Liver (tissue), 9 donors: ENCODE data around the gene ASB13. TPM values are rescaled to one million over a fixed set of nuclear protein-coding genes. Genes with fewer than 3 reads are reported as not detected.

Source experiments
- DNase-seq: peaks from one replicate; pipeline ENCODE4 v3.0.0-alpha.2; 2017; ENCODE audit warnings: low spot score
- H3K27ac ChIP-seq, 2 donors: one replicate each; pipeline ENCODE4 v1.7.0; 2013; ENCODE audit warnings: inconsistent platforms in 2 of 2, low read length in 2 of 2, control low read depth in 1 of 2, low read depth in 1 of 2, mild to moderate bottlenecking in 1 of 2
- H3K27me3 ChIP-seq, 4 donors: one replicate each; pipeline versions ENCODE4 v1.6.1 to v1.7.0; 2013; ENCODE audit warnings: low read length in 3 of 4, inconsistent platforms in 1 of 4, mild to moderate bottlenecking in 1 of 4, moderate library complexity in 1 of 4; ENCODE audit not compliant: control insufficient read depth in 4 of 4, insufficient read depth in 4 of 4
- H3K36me3 ChIP-seq, 4 donors: one replicate each; pipeline versions ENCODE4 v1.6.1 to v1.7.0; 2013; ENCODE audit warnings: low read length in 3 of 4, mild to moderate bottlenecking in 3 of 4, low read depth in 1 of 4, moderate library complexity in 1 of 4; ENCODE audit not compliant: control insufficient read depth in 4 of 4, insufficient read depth in 3 of 4
- H3K4me1 ChIP-seq, 4 donors: one replicate each; pipeline versions ENCODE4 v1.6.1 to v1.7.0; 2013; ENCODE audit warnings: low read length in 3 of 4, mild to moderate bottlenecking in 3 of 4, moderate library complexity in 1 of 4; ENCODE audit not compliant: control insufficient read depth in 4 of 4, insufficient read depth in 4 of 4
- H3K4me3 ChIP-seq, 3 donors: one replicate each; pipeline versions ENCODE4 v1.6.1 to v1.7.0; 2013; ENCODE audit warnings: low read length in 3 of 3, control low read depth in 1 of 3, low read depth in 1 of 3, mild to moderate bottlenecking in 1 of 3
- H3K9ac ChIP-seq, 2 donors: one replicate each; pipeline ENCODE4 v1.7.0; 2013; ENCODE audit warnings: low read length in 2 of 2, mild to moderate bottlenecking in 2 of 2, moderate library complexity in 2 of 2, control low read depth in 1 of 2, low read depth in 1 of 2
- H3K9me3 ChIP-seq, 4 donors: one replicate each; pipeline versions ENCODE4 v1.6.1 to v1.7.0; 2013; ENCODE audit warnings: low read length in 3 of 4; ENCODE audit not compliant: control insufficient read depth in 4 of 4
- EGR1 ChIP-seq, 2 donors: IDR thresholded peaks; 2 replicates each; pipeline ENCODE4 v1.6.1; 2016 to 2018; ENCODE audit warnings: antibody characterized with exemption in 2 of 2, low read depth in 2 of 2
- FOXA1 ChIP-seq: IDR thresholded peaks from 2 replicates; pipeline ENCODE4 v1.6.1; 2016; ENCODE audit warnings: antibody characterized with exemption
- FOXA2 ChIP-seq: IDR thresholded peaks from 2 replicates; pipeline ENCODE4 v1.6.1; 2016; ENCODE audit warnings: antibody characterized with exemption
- GABPA ChIP-seq, 2 donors: IDR thresholded peaks in 1 of 2; conservative IDR thresholded peaks in 1 of 2; 2 replicates each; pipeline ENCODE4 v1.6.1; 2016; ENCODE audit warnings: antibody characterized with exemption in 2 of 2, mild to moderate bottlenecking in 1 of 2, moderate library complexity in 1 of 2
- HNF4A ChIP-seq, 2 donors: conservative IDR thresholded peaks; 2 replicates each; pipeline ENCODE4 v1.6.1; 2016; ENCODE audit warnings: antibody characterized with exemption in 2 of 2, mild to moderate bottlenecking in 2 of 2
- JUND ChIP-seq, 2 donors: IDR thresholded peaks; 2 replicates each; pipeline ENCODE4 v1.6.1; 2016; ENCODE audit warnings: antibody characterized with exemption in 2 of 2
- NR2F2 ChIP-seq: IDR thresholded peaks from 2 replicates; pipeline ENCODE4 v1.6.1; 2016; ENCODE audit warnings: antibody characterized with exemption
- RAD21 ChIP-seq, 2 donors: IDR thresholded peaks; 2 replicates each; pipeline ENCODE4 v1.6.1; 2016; ENCODE audit warnings: antibody characterized with exemption in 2 of 2, mild to moderate bottlenecking in 2 of 2
- RXRA ChIP-seq, 2 donors: IDR thresholded peaks; 2 replicates each; pipeline ENCODE4 v1.6.1; 2017 to 2018; ENCODE audit warnings: antibody characterized with exemption in 2 of 2, mild to moderate bottlenecking in 1 of 2
- SP1 ChIP-seq: IDR thresholded peaks from 2 replicates; pipeline ENCODE4 v1.6.1; 2018; ENCODE audit warnings: antibody characterized with exemption, mild to moderate bottlenecking
- TAF1 ChIP-seq: conservative IDR thresholded peaks from 2 replicates; pipeline ENCODE4 v1.6.1; 2016; ENCODE audit warnings: antibody characterized with exemption, mild to moderate bottlenecking
- YY1 ChIP-seq: IDR thresholded peaks from 2 replicates; pipeline ENCODE4 v1.6.1; 2016; ENCODE audit warnings: antibody characterized with exemption, mild to moderate bottlenecking
- WGBS: extraction: QIAGEN DNeasy Blood & Tissue Kit; methylation state at CpG from one replicate; pipeline ENCODE4 v1.1.7; 2013; 5-methylcytosine and 5-hydroxymethylcytosine counted together
- polyA plus RNA-seq, 2 donors: library from polyadenylated mRNA; stranded (reverse) in 1 of 2; unstranded in 1 of 2; fragments of 200-250 nt in 1 of 2; fragments of >200 nt in 1 of 2; fragmentation: Nextera tagmentation in 1 of 2; extraction: Ambion mirVana in 1 of 2; gene quantifications; one replicate each; pipeline versions ENCODE4 v1.2.1 to v1.2.3, GENCODE V29; 2013 to 2015
- total RNA-seq, 2 donors: library from RNA; depleted of rRNA; stranded (reverse); fragments of >200 nt; gene quantifications; one replicate each; pipeline ENCODE4 v1.2.3, GENCODE V29; 2014
- TF ChIP-seq, protein P1 (sequence below): IDR thresholded peaks from 2 replicates; pipeline ENCODE4 v1.6.1; 2016; ENCODE audit warnings: antibody characterized with exemption
- TF ChIP-seq, protein P2 (sequence below): fragments of 150-350 bp; IDR thresholded peaks from 2 replicates; pipeline ENCODE4 v1.5.1; 2017; ENCODE audit warnings: improper control_type of control experiment, low read depth, low read length; ENCODE audit not compliant: missing input control
- TF ChIP-seq, protein P3 (sequence below): IDR thresholded peaks from 2 replicates; pipeline ENCODE4 v1.6.1; 2016; ENCODE audit warnings: antibody characterized with exemption
- TF ChIP-seq, protein P4 (sequence below): IDR thresholded peaks from 2 replicates; pipeline ENCODE4 v1.6.1; 2016; ENCODE audit warnings: antibody characterized with exemption, mild to moderate bottlenecking
- donor health status: healthy.
- donor health status: healthy.
- donor health status: healthy.
- donor health status: healthy.
- donor health status: healthy.

The ASB13 gene
- total and polyA plus RNA-seq, 4 donors, result 8.5 to 48.3 (median 42.5) TPM

DNA sequence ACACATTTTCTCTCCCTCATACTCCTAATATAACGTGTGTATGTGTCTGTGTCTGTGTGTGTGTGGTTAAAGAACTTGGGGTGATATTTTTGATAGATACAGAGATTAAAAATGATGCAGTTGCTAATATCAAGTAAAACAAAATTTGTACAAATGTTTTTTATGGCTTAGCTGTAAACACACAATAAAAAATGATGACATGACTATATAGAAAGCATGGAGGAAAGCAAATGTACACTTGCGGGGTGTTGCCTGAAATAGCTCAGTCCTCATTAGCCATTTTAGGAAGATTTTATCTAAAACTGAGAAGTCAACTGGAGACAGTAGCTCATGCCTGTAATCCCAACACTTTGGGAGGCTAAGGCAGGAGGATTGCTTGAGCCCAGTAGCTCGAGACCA, 12.6 kb upstream of the ASB13 start:
- TF ChIP-seq NR2F2, result no peak
- TF ChIP-seq RAD21 (IDR thresholded peaks at IDR 0.05), result no peak
- TF ChIP-seq JUND (IDR thresholded peaks at IDR 0.05), result no peak
- TF ChIP-seq SP1, result no peak
- TF ChIP-seq GABPA (IDR thresholded peaks at IDR 0.05 in 1 of 2, conservative IDR thresholded peaks at IDR 0.05 in 1 of 2), result no peak
- TF ChIP-seq FOXA1, result no peak
- Histone ChIP-seq H3K27ac (no peak overlapping the region), H3K4me3 (no peak overlapping the region), H3K36me3 (no peaks in the 10 kb centered on the region), H3K4me1 (peaks cover 0 to 2% (median 2%) of the 10 kb centered on the region in 4 donors), H3K9ac (no peak overlapping the region), H3K27me3 (no peaks in the 10 kb centered on the region), H3K9me3 (peaks cover 0 to 2% (median 0%) of the 10 kb centered on the region in 4 donors)
- DNase-seq, result no peak
- 85% methylated on average over 3 of the region's 3 CpGs for WGBS

DNA sequence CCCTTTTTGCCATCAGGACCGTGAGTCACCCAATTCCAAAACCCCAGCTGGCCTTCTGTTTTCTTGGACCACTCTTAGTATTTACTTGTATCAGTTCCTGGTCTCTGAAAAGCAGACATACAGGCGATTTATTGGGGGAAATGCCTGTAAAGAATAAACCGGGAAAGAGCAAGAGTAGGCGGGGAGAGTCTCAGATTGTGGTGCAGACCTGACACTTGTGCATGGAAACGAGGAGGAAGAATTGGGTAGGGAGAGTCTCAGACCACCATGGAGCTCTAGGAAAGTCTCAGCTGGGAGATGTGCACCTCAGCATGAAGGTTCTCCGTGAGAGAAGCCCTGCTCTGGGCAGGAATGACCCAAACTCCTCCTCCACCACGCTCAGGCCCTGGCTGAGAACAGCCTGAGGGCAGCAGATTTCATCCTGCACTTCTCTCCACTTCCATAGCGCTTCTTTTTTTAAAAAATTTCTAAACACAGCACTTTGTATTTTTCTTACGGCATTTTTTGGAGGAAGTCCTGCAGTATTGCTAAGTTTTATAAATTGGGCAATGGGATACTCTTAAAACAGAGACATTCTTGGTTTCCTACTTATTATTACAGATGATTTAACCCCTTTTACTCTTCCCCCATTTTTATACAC, 12.1 kb upstream of the ASB13 start:
- WGBS, result 85% methylated on average over 9 of the region's 9 CpGs
- peaks cover 0 to 2% (median 0%) of the 10 kb centered on the region in 4 donors for H3K9me3 ChIP-seq
- H3K9ac ChIP-seq, result no peak overlapping the region
- DNase-seq, result no peak
- no peak overlapping the region for H3K4me3 ChIP-seq
- H3K4me1 ChIP-seq, result no peaks in the 10 kb centered on the region
- no peaks in the 10 kb centered on the region for H3K27me3 ChIP-seq
- no peaks in the 10 kb centered on the region for H3K36me3 ChIP-seq
- H3K27ac ChIP-seq, result no peak overlapping the region
- no peak for TF ChIP-seq FOXA2
- no peak for TF ChIP-seq JUND (IDR thresholded peaks at IDR 0.05)
- no peak for TF ChIP-seq NR2F2

DNA sequence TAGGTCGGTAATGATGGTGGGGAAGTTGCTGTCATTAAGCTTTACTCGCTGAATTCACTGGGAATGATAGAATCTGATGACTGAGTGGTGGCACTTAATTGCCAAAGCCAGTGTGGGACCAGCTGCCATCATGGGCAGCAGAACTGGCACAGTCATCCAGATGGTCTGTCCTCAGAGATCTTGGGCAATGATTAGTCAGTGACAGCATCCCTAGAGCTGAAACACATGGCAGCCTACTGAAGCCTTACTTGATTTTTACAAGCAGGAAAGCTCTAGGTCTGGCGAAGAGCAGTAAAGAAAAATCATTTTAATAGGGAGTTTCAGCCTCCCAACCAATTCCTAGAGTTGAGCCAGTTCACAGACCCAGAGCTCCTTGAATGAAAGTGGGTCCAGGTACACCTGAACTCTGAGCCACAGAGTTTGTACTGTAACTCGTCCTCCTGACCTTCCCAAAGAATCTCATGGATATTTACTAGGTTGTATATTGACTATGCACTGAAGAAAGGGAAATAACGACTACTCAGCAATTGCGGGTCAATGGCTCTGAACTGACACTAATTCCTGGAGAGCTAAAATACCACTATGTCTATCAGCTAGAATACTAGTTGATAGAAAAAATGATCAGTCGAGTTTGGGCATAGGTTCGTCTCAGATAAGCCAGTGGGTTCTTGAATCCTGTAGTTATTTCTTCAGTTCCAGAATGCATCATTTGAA, 4.4 kb upstream of the ASB13 start:
- Histone ChIP-seq H3K27ac (no peak overlapping the region), H3K27me3 (no peaks in the 10 kb centered on the region), H3K4me3 (no peak overlapping the region), H3K9ac (no peak overlapping the region), H3K4me1 (peaks cover 0 to 7% (median 4%) of the 10 kb centered on the region in 4 donors), H3K9me3 (peaks cover 0 to 3% (median 1%) of the 10 kb centered on the region in 4 donors), H3K36me3 (no peaks in the 10 kb centered on the region)
- WGBS, result 76% methylated on average over 8 of the region's 8 CpGs
- TF ChIP-seq, protein P1, sequence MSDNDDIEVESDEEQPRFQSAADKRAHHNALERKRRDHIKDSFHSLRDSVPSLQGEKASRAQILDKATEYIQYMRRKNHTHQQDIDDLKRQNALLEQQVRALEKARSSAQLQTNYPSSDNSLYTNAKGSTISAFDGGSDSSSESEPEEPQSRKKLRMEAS, result no peak
- TF ChIP-seq, protein P2, sequence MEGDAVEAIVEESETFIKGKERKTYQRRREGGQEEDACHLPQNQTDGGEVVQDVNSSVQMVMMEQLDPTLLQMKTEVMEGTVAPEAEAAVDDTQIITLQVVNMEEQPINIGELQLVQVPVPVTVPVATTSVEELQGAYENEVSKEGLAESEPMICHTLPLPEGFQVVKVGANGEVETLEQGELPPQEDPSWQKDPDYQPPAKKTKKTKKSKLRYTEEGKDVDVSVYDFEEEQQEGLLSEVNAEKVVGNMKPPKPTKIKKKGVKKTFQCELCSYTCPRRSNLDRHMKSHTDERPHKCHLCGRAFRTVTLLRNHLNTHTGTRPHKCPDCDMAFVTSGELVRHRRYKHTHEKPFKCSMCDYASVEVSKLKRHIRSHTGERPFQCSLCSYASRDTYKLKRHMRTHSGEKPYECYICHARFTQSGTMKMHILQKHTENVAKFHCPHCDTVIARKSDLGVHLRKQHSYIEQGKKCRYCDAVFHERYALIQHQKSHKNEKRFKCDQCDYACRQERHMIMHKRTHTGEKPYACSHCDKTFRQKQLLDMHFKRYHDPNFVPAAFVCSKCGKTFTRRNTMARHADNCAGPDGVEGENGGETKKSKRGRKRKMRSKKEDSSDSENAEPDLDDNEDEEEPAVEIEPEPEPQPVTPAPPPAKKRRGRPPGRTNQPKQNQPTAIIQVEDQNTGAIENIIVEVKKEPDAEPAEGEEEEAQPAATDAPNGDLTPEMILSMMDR, result no peak
- TF ChIP-seq, protein P3, sequence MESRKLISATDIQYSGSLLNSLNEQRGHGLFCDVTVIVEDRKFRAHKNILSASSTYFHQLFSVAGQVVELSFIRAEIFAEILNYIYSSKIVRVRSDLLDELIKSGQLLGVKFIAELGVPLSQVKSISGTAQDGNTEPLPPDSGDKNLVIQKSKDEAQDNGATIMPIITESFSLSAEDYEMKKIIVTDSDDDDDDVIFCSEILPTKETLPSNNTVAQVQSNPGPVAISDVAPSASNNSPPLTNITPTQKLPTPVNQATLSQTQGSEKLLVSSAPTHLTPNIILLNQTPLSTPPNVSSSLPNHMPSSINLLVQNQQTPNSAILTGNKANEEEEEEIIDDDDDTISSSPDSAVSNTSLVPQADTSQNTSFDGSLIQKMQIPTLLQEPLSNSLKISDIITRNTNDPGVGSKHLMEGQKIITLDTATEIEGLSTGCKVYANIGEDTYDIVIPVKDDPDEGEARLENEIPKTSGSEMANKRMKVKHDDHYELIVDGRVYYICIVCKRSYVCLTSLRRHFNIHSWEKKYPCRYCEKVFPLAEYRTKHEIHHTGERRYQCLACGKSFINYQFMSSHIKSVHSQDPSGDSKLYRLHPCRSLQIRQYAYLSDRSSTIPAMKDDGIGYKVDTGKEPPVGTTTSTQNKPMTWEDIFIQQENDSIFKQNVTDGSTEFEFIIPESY, result no peak
- TF ChIP-seq EGR1 (IDR thresholded peaks at IDR 0.05; ENCODE audit: low read depth in 2 of 2), result no peak
- no peak for TF ChIP-seq YY1
- TF ChIP-seq FOXA1, result no peak
- TF ChIP-seq FOXA2, result no peak
- no peak for TF ChIP-seq TAF1
- TF ChIP-seq HNF4A (conservative IDR thresholded peaks at IDR 0.05), result no peak
- no peak for TF ChIP-seq RXRA (IDR thresholded peaks at IDR 0.05)
- TF ChIP-seq RAD21 (IDR thresholded peaks at IDR 0.05), result no peak
- TF ChIP-seq SP1, result no peak
- TF ChIP-seq, protein P4, sequence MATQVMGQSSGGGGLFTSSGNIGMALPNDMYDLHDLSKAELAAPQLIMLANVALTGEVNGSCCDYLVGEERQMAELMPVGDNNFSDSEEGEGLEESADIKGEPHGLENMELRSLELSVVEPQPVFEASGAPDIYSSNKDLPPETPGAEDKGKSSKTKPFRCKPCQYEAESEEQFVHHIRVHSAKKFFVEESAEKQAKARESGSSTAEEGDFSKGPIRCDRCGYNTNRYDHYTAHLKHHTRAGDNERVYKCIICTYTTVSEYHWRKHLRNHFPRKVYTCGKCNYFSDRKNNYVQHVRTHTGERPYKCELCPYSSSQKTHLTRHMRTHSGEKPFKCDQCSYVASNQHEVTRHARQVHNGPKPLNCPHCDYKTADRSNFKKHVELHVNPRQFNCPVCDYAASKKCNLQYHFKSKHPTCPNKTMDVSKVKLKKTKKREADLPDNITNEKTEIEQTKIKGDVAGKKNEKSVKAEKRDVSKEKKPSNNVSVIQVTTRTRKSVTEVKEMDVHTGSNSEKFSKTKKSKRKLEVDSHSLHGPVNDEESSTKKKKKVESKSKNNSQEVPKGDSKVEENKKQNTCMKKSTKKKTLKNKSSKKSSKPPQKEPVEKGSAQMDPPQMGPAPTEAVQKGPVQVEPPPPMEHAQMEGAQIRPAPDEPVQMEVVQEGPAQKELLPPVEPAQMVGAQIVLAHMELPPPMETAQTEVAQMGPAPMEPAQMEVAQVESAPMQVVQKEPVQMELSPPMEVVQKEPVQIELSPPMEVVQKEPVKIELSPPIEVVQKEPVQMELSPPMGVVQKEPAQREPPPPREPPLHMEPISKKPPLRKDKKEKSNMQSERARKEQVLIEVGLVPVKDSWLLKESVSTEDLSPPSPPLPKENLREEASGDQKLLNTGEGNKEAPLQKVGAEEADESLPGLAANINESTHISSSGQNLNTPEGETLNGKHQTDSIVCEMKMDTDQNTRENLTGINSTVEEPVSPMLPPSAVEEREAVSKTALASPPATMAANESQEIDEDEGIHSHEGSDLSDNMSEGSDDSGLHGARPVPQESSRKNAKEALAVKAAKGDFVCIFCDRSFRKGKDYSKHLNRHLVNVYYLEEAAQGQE, result no peak
- no peak for TF ChIP-seq NR2F2
- DNase-seq, result no peak
